HCT116 (cell line): ENCODE data around the gene PCDH15. TPM values are rescaled to one million over a fixed set of nuclear protein-coding genes. Genes with fewer than 3 reads are reported as not detected.

Experiments used
- ATAC-seq: fragments of 200-7000 bp; cut with Tn5 transposase; 2 replicates; pipeline ENCODE4 v1.9.1; 2020; ENCODE audit warnings: mild to moderate bottlenecking, moderate library complexity
- BruUV-seq: library from RNA; stranded (reverse); fragments of 400-500 nt; replicated peaks from 2 replicates; lab custom pipeline; 2021; lab: Mats Ljungman, UMichigan
- CTCF ChIA-PET: fragments of 300-600 bp; sonication (Branson Sonifier 250); formaldehyde crosslinking; loops from one replicate; lab custom pipeline; 2021; ENCODE audit warnings: antibody characterized with exemption; lab: Charles Lee
- POLR2A ChIA-PET: fragments of 300-600, 350-600 bp; sonication (Branson Sonifier 250); formaldehyde crosslinking; loops from one replicate; lab custom pipeline; 2021; ENCODE audit warnings: antibody characterized with exemption; lab: Charles Lee
- RAD21 ChIA-PET, 2 experiments: fragments of 300-600 bp; sonication (Branson Sonifier 250); formaldehyde crosslinking; loops; one replicate each; lab custom pipeline; 2023; ENCODE audit warnings: low total read pairs in 2 of 2; ENCODE audit not compliant: uncharacterized antibody in 2 of 2, unreplicated experiment in 2 of 2, low non-redundant PET in 1 of 2; lab: Charles Lee
- DNase-seq: peaks from one replicate; pipeline ENCODE4 v3.0.0-alpha.2; 2010; ENCODE audit warnings: low read depth, low spot score
- H2AFZ ChIP-seq: fragments of 200-600 bp; shearing (Covaris generic), sonication (generic); 2 replicates; pipeline ENCODE4 v1.6.1; 2017; ENCODE audit warnings: low read depth, mixed run types, mixed read lengths, antibody characterized with exemption, low read length; ENCODE audit not compliant: poor library complexity, severe bottlenecking
- H3K27ac ChIP-seq: 2 replicates; pipeline ENCODE4 v1.5.1; 2012; ENCODE audit warnings: low read depth, low read length
- H3K27me3 ChIP-seq: fragments of 200-600 bp; sonication (generic); 2 replicates; pipeline ENCODE4 v1.6.1; 2016; ENCODE audit warnings: mixed run types, low read length, mixed read lengths; ENCODE audit not compliant: insufficient read depth
- H3K36me3 ChIP-seq, 2 experiments: fragments of 200-500 bp in 1 of 2; fragments of 200-600 bp in 1 of 2; sonication (Bioruptor generic) in 1 of 2; sonication (generic) in 1 of 2; 2 replicates each; pipeline versions ENCODE4 v1.5.1 to v1.6.1; 2014 to 2016; ENCODE audit warnings: low read length in 2 of 2, inconsistent platforms in 1 of 2, mixed read lengths in 1 of 2, mixed run types in 1 of 2; ENCODE audit not compliant: insufficient read depth in 2 of 2, control insufficient read depth in 1 of 2
- H3K4me1 ChIP-seq, 2 experiments: fragments of 200-600 bp in 1 of 2; sonication (generic) in 1 of 2; 2 replicates each; pipeline versions ENCODE4 v1.5.1 to v1.6.1; 2012 to 2017; ENCODE audit warnings: low read length in 2 of 2, inconsistent platforms in 1 of 2, mild to moderate bottlenecking in 1 of 2, mixed read lengths in 1 of 2, mixed run types in 1 of 2, moderate library complexity in 1 of 2; ENCODE audit not compliant: insufficient read depth in 2 of 2, control insufficient read depth in 1 of 2
- H3K4me2 ChIP-seq: fragments of 200-600 bp; sonication (generic); 2 replicates; pipeline ENCODE4 v1.6.1; 2017; ENCODE audit warnings: mixed run types, low read length, mixed read lengths
- H3K4me3 ChIP-seq, 2 experiments: fragments of 200-600 bp in 1 of 2; sonication (generic) in 1 of 2; replicated peaks in 1 of 2; 2 replicates each; pipeline ENCODE4 v1.5.1; 2011 to 2016; ENCODE audit warnings: low read length in 2 of 2, control low read depth in 1 of 2, low read depth in 1 of 2, mild to moderate bottlenecking in 1 of 2, mixed read lengths in 1 of 2, mixed run types in 1 of 2
- H3K79me2 ChIP-seq: fragments of 200-600 bp; sonication (generic); 2 replicates; pipeline ENCODE4 v1.6.1; 2017; ENCODE audit warnings: mild to moderate bottlenecking, mixed run types, low read length, moderate library complexity, mixed read lengths; ENCODE audit not compliant: insufficient read depth
- H3K9ac ChIP-seq: fragments of 200-600 bp; sonication (generic); 2 replicates; pipeline ENCODE4 v1.6.1; 2016; ENCODE audit warnings: low read length, mixed read lengths
- H3K9me2 ChIP-seq: fragments of 200-600 bp; sonication (generic), shearing (Covaris generic); 2 replicates; pipeline ENCODE4 v1.6.1; 2017; ENCODE audit warnings: mixed run types, mild to moderate bottlenecking, moderate library complexity; ENCODE audit not compliant: insufficient read depth
- H3K9me3 ChIP-seq, 2 experiments: fragments of 200-500 bp in 1 of 2; fragments of 200-600 bp in 1 of 2; sonication (Bioruptor generic) in 1 of 2; sonication (generic) in 1 of 2; 2 replicates each; pipeline ENCODE4 v1.6.1; 2014 to 2017; ENCODE audit warnings: low read length in 2 of 2, mixed read lengths in 2 of 2, inconsistent platforms in 1 of 2, low read depth in 1 of 2, mild to moderate bottlenecking in 1 of 2, mixed run types in 1 of 2, moderate library complexity in 1 of 2; ENCODE audit not compliant: control insufficient read depth in 1 of 2, insufficient read depth in 1 of 2
- H4K20me1 ChIP-seq: fragments of 200-600 bp; sonication (generic), shearing (Covaris generic); 2 replicates; pipeline ENCODE4 v1.6.1; 2017; ENCODE audit warnings: mixed run types, mild to moderate bottlenecking, moderate library complexity; ENCODE audit not compliant: insufficient read depth
- EGR1 ChIP-seq: IDR thresholded peaks from 2 replicates; pipeline ENCODE4 v1.6.1; 2012; ENCODE audit warnings: low read depth
- SRF ChIP-seq: IDR thresholded peaks from 2 replicates; pipeline ENCODE4 v1.6.1; 2012; ENCODE audit warnings: low read depth
- YY1 ChIP-seq: IDR thresholded peaks from 2 replicates; pipeline ENCODE4 v1.6.1; 2011; ENCODE audit warnings: low read length, low read depth, moderate library complexity, mild to moderate bottlenecking; ENCODE audit not compliant: insufficient replicate concordance; ENCODE audit errors: extremely low read depth
- ZNF274 ChIP-seq: fragments of 200-500 bp; sonication (Bioruptor generic); IDR thresholded peaks from 2 replicates; pipeline ENCODE4 v1.6.1; 2014; ENCODE audit warnings: mild to moderate bottlenecking, low read depth, low read length, inconsistent platforms
- intact Hi-C: fragments of 100-400 bp; cut with micrococcal nuclease; formaldehyde crosslinking; loops from 2 replicates; pipeline ENCODE4 v1.10.0; 2022
- total RNA-seq: library from RNA; stranded (reverse); gene quantifications from one replicate; pipeline ENCODE4 v1.2.1, GENCODE V29; 2021; ENCODE audit not compliant: unreplicated experiment
- TF ChIP-seq, protein P1 (sequence below): IDR thresholded peaks from 2 replicates; pipeline ENCODE4 v1.6.1; 2011; ENCODE audit warnings: mild to moderate bottlenecking, low read length, moderate library complexity; ENCODE audit not compliant: insufficient replicate concordance; ENCODE audit errors: extremely low read depth
- TF ChIP-seq, protein P2 (sequence below), 3 experiments: fragments of 200-600 bp in 1 of 3; sonication (generic) in 1 of 3; IDR thresholded peaks in 2 of 3; conservative IDR thresholded peaks in 1 of 3; 2 replicates each; pipeline ENCODE4 v1.5.1; 2012 to 2017; ENCODE audit warnings: low read depth in 2 of 3, low read length in 2 of 3, antibody characterized with exemption in 1 of 3, borderline replicate concordance in 1 of 3, control low read depth in 1 of 3, mild to moderate bottlenecking in 1 of 3, mixed read lengths in 1 of 3, mixed run types in 1 of 3, moderate library complexity in 1 of 3; ENCODE audit not compliant: insufficient read depth in 1 of 3

Gene PCDH15
- total RNA-seq, 1 experiment from 2014 or later: not detected

DNA sequence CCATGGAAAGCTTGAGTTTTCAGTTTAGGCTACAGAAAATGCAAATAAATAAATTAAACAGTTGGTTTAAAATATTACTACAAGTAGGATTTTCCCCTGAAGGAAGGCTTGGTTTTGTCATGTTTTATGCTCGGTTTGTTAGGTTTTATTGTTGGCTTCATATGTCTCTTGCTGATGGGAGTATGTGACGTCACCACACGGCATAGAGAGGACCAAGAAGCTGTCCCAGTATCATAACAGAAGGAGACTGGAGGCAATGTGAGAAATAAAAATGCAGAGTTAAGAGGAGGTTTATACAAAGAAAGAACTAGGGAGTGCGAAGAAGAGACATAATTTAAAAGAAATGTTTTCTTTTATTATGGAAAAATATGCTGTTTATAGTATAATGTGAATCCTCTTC is 24.4 kb downstream of the PCDH15 start:
- H3K9me3 ChIP-seq: peaks cover 10 to 26% of the 10 kb centered on the region in 2 experiments; a peak in 3 of 4 replicates
- no peak overlapping the region for H3K4me2 ChIP-seq
- TF ChIP-seq YY1: no peak
- no peak for TF ChIP-seq ZNF274
- TF ChIP-seq EGR1: no peak
- TF ChIP-seq, protein P1, sequence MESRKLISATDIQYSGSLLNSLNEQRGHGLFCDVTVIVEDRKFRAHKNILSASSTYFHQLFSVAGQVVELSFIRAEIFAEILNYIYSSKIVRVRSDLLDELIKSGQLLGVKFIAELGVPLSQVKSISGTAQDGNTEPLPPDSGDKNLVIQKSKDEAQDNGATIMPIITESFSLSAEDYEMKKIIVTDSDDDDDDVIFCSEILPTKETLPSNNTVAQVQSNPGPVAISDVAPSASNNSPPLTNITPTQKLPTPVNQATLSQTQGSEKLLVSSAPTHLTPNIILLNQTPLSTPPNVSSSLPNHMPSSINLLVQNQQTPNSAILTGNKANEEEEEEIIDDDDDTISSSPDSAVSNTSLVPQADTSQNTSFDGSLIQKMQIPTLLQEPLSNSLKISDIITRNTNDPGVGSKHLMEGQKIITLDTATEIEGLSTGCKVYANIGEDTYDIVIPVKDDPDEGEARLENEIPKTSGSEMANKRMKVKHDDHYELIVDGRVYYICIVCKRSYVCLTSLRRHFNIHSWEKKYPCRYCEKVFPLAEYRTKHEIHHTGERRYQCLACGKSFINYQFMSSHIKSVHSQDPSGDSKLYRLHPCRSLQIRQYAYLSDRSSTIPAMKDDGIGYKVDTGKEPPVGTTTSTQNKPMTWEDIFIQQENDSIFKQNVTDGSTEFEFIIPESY: no peak
- TF ChIP-seq SRF: no peak
- TF ChIP-seq, protein P2, sequence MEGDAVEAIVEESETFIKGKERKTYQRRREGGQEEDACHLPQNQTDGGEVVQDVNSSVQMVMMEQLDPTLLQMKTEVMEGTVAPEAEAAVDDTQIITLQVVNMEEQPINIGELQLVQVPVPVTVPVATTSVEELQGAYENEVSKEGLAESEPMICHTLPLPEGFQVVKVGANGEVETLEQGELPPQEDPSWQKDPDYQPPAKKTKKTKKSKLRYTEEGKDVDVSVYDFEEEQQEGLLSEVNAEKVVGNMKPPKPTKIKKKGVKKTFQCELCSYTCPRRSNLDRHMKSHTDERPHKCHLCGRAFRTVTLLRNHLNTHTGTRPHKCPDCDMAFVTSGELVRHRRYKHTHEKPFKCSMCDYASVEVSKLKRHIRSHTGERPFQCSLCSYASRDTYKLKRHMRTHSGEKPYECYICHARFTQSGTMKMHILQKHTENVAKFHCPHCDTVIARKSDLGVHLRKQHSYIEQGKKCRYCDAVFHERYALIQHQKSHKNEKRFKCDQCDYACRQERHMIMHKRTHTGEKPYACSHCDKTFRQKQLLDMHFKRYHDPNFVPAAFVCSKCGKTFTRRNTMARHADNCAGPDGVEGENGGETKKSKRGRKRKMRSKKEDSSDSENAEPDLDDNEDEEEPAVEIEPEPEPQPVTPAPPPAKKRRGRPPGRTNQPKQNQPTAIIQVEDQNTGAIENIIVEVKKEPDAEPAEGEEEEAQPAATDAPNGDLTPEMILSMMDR (IDR thresholded peaks at IDR 0.05 in 2 of 3, conservative IDR thresholded peaks at IDR 0.05 in 1 of 3; ENCODE audit: borderline replicate concordance in 1 of 3, insufficient read depth in 1 of 3, low read depth in 2 of 3, low read length in 2 of 3): no peak
- TF ChIP-seq, all 23 proteins: peak for 0
- intact Hi-C loops: no loop called here
- DNase-seq (no peak), ATAC-seq (no peak)
- Histone ChIP-seq H3K9me2 (no peaks in the 10 kb centered on the region), H3K4me3 (no peak overlapping the region), H4K20me1 (no peaks in the 10 kb centered on the region), H3K27me3 (no peaks in the 10 kb centered on the region), H3K27ac (no peak overlapping the region), H3K4me1 (no peaks in the 10 kb centered on the region), H3K9ac (no peak overlapping the region), H3K36me3 (no peaks in the 10 kb centered on the region), H3K79me2 (no peaks in the 10 kb centered on the region), H2AFZ (no peak overlapping the region)
- CTCF ChIA-PET: no interaction called here
- POLR2A ChIA-PET: no interaction called here
- no TSS peak for BruUV-seq
- RAD21 ChIA-PET: no interaction called here
